ENCODE data around the gene SLC7A6OS.

Gene SLC7A6OS

DNA sequence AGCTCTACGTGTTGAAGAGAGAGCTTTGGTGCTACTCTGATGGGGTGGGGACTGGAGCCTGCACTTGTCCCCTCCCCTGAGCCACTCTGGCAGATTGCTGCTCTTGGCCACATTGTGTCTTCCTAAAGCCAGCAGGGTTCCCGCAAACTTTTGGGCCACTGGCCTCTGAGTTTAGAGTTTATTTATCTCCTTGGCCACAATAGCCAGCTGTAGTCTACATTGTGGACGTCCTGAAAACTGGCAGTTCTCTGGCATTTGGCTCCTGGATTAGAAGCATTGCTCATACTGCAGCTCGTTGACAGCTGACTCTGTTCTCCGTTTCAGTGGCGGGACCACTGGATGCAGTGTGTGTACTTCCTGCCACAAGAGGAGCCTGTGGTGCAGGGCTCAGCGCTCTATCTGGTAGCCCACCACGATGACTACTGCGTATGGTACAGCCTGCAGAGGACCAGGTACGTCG lies 34.6 kb upstream of the SLC7A6OS start:
- DNase-seq (ENCODE audit: insufficient read length, low spot score) (no peak), FAIRE-seq (no peak)

GRCh38 chr16:68344252-68344651 lies 33.5 kb upstream of the SLC7A6OS start:
- no peak for DNase-seq (ENCODE audit: insufficient read length, low spot score)
- no peak for FAIRE-seq

- no peak for FAIRE-seq
- DNase-seq (ENCODE audit: insufficient read length, low spot score): no peak
Measured at GRCh38 chr16:68343137-68343536, 32.4 kb upstream of the SLC7A6OS start.

GRCh38 chr16:68342620-68343019 lies 31.9 kb upstream of the SLC7A6OS start:
- FAIRE-seq (no peak), DNase-seq (ENCODE audit: insufficient read length, low spot score) (no peak)

DNA sequence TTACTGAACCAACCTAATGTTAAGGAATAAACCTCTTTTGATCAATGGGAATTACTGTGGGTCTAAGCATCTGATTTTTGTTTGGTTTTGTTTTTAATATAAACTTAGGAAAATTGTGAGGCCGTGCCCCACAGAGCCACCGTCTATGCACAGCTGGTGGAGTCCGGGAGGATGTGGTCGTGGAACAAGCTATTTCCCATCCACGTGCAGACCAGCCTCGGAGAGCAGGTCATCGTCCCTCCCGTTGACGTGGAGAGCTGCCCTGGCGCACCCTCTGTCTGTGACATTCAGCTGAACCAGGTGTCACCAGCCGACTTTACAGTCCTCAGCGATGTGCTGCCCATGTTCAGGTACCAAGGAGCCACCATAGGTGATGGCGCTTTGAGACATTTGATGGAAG lies 28.5 kb upstream of the SLC7A6OS start:
- FAIRE-seq: peak; percentile 55

DNA sequence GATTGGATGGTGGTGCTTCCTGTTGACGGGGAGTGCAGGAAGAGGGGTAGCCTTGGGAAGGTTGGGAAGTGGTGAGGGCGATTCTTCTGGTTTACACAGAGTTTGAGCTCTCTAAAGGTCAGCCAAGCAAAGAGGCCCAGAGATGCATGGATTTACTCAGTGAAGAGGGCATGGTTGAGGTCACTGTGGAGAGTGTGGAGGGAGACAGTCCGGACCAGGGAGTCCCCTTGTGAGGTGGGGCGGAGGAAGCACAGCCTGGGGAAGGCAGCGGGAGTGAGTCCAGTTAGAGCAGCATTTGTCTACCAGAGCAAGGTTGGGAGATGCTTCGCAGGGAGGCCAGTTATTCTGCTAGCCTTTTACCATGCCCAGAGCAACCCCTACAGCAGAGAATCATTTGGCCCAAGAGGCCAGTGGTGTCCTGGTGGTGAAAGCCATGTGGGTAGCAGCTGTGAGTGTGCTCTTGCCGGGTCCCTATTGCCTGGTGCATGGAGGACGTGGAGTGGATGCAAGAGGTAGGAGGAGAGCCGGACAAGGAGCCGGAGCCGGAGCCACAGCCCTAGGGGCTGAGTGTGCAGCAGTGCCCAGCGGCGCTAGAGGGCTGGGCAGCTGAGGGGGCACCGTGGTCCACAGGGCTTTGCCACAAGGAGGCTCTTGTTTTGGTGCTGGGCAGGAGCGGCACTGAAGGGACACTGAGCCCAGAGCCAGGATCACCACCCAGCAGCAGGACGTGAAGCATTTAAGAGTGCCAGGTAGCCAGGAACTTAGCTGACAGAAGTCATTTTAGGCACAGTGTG lies 27.8 kb upstream of the SLC7A6OS start:
- no peak for FAIRE-seq
- no peak for DNase-seq (ENCODE audit: insufficient read length, low spot score)

More for the DNA sequence above, 28.5 kb upstream of the SLC7A6OS start:
- no peak for DNase-seq (ENCODE audit: insufficient read length, low spot score)

DNA sequence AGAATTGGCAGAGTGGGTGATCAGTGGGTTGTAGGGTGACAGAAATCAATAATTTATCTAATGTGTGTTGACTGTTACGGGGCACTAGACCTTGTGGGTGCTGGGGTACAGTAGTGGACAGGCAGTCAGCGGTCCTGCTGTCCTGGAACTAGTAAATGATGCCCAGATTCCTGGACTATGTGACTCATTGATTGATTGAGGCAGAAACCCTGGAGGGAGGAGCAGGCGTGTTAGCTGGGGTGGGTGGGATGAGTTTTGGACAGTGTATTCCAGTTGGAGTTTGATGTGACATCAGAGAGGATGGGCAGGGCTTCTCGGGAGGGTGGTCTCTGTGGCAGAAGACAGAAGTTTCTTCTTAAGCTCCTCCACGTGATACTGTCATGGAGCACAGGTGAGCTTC lies 24.4 kb upstream of the SLC7A6OS start:
- no peak for FAIRE-seq
- peak; percentile 23 for DNase-seq (ENCODE audit: insufficient read length, low spot score)

GRCh38 chr16:68332411-68333121 lies 21.8 kb upstream of the SLC7A6OS start:
- DNase-seq (ENCODE audit: insufficient read length, low spot score): no peak
- FAIRE-seq: no peak

DNA sequence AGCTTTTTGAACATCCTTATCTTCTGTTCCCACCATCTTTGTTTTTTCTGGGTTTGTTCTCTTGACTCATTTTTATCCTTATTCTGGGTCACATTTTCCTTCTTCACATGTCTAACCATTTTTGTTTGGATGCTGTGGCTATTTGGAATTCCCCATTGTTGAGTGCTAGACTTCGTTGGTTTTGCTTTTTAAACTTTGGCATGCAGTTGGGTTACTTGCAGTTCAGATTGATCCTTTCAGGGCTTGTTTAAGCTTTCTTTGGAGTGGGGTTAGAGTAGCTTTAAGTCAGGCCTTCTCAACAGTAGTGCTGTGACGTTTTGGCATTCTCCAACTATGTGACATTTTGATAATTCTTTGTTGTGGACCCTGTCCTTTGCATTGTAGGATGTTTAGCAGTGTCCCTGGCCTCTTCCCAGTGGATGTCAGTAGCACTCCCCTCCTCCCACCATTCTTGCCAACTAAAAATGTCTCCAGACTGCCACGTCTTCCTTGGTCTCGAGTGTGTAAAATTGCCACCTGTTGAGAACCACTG lies 21.2 kb upstream of the SLC7A6OS start:
- DNase-seq (ENCODE audit: insufficient read length, low spot score) (no peak), FAIRE-seq (no peak)

DNA sequence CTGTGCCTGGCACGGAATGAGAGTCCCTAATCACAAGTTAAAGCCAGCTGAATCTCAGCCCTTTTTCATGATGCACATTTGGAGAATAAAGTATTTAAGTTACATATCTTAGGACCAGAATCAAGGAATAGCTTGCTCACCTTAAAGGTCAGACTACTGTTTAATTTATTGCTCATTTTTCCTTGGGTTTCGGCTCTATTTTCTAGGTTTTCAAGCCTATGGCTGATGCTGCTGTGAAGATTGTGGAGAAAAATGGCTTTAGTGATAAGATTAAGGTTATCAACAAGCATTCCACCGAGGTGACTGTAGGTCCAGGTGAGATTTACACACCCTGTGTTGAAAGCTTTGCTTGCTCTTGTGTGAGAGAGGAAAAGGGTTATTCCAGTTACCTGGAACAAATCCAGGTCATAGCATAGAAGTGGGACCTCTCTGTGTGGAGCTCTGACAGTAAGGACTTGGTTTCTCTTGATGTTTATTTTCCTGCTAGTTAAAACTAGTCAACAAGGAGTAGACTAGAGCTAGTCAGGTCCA lies 18.2 kb upstream of the SLC7A6OS start:
- DNase-seq (ENCODE audit: insufficient read length, low spot score) (no peak), FAIRE-seq (no peak)

DNA sequence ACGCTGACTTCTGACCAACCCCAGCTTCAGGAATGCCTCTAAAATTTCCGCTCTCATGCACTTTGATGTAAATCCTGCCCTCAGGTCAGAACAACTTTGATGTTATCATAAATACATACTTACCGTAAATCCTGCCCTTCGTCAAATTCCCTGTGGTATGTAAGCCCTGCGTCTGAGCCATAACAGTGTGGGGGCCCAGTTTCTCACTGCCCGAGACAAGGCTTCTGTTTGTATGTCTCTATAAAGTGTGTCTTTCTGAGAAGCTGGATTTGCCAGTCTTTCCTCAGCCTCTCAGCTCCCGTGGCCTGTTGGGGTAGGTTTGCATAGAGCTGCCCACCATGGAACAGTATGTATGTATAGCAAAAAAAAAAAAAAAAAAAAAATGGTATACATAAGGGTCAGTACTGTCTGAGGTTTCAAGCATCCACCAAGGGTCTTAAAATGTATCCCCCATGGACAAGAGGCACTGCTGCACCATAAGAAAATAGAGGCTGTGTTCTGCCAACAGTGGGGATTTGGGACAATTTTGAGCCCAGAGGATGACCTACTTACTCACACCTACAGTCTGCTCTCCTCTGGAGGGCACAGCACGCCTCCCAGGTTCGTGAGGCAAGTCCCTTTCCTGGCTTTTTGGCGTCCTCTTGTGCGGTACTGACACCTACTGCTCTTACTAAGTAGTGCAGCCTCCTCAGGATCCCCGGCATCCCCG lies 17.6 kb upstream of the SLC7A6OS start:
- FAIRE-seq (peak; percentile 62), DNase-seq (ENCODE audit: insufficient read length, low spot score) (peak; percentile 92)

GRCh38 chr16:68324780-68325357 lies 14.1 kb upstream of the SLC7A6OS start:
- no peak for FAIRE-seq
- DNase-seq (ENCODE audit: insufficient read length, low spot score): no peak

GRCh38 chr16:68324336-68324735 lies 13.6 kb upstream of the SLC7A6OS start:
- FAIRE-seq (no peak), DNase-seq (ENCODE audit: insufficient read length, low spot score) (no peak)

- FAIRE-seq: peak; percentile 4
- DNase-seq (ENCODE audit: insufficient read length, low spot score): no peak
Measured at GRCh38 chr16:68319185-68319908, 8.6 kb upstream of the SLC7A6OS start.

DNA sequence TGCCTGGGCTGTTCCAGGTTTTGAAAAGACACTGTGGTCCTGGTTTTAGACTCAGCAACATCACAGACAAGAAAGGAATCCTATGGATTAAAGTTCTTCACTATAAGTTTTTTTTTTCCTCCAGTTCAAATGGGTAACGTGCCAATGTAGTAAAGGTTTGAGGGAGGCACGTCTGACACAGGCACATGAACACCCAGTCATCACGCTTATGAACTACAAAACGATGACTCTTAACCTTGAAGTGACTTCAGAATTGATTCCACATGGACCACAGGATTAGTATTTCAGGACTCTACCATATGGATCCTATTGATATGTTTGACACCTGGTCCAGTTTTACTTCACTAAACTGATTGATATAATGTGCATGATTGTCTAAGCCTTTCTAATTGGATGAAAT lies 2.4 kb upstream of the SLC7A6OS start:
- no peak for FAIRE-seq
- DNase-seq (ENCODE audit: insufficient read length, low spot score): no peak

DNA sequence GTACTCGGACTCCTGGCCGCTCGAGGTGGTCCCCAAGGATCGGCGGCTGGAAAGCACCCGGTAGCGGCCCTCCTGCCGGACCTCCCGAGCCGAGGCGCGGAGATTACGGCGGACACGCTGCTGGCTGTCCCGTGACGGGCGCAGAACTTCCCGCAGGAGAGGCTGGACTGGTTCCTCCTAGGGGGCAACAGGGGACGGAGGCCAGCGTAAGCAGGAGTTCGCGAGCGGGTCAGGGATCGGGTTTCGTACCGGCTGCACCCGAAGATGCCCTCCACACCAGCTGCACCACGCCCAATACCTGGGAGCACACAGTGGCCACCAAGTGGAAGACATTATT lies 341 bp downstream of the SLC7A6OS start:
- DNase-seq (ENCODE audit: insufficient read length, low spot score): peak; percentile 57
- FAIRE-seq: no peak

- no peak for FAIRE-seq
Measured at GRCh38 chr16:68309799-68310198, 947 bp downstream of the SLC7A6OS start.

DNA sequence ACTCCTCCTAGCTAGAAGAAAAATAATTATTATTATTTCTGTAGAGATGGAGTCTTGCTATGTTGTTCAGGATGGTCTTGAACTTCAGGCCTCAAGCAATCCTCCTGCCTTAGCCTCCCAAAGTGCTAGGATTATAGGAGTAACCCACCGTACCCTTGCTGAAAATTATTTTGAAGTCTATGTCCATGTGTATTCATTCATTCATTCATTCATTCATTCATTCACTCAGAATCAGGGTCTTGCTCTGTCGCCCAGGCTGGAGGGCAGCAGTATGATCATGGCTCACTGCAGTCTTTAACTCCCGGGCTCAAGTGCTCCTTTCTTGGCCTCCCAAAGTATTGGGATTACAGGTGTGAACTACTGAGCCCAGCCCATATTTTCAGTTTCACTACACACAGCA lies 4.1 kb downstream of the SLC7A6OS start:
- FAIRE-seq (no peak), DNase-seq (ENCODE audit: insufficient read length, low spot score) (no peak)

More at GRCh38 chr16:68309799-68310198, 947 bp downstream of the SLC7A6OS start:
- DNase-seq (ENCODE audit: insufficient read length, low spot score): no peak

DNA sequence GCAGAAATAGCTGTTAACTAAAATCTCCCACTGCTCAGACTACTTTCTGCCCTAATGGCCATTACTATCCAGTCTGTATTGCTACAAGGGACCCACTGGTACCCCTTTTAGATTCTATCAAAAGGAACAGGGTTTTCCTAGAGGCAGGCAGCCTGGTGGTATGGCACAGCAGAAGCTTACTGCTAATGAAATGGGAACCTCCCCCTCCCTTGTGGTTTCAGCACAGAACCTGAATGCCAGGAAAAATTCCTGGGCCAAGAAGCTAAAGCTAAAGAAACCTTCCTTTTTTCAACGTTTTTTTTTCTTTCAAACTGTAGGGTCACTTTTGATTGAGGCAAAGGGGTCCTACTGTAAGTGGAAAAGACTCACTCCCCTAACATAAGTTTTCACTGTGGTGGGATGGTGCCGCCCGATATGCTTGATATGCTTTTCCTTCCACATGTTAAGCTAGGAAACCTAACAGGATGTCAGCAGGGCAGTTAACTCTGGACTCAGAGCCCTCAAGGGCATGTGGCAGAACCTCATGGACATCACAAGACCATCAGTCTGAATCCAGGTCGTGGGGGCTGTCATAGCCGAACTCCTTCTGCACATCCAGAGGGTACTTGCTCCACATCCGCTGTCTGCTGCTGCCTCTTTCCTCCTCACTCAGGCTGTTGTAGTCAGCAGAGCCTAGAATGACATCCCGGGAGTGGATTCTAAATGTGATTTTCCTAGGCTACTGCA lies 9.8 kb downstream of the SLC7A6OS start:
- FAIRE-seq: no peak

More for the DNA sequence above, 9.8 kb downstream of the SLC7A6OS start:
- DNase-seq (ENCODE audit: insufficient read length, low spot score): no peak
